Muscle layer of colon (tissue), 2 donors: ENCODE measurements around the gene ZNF581.

Experiments used
- H3K27ac ChIP-seq: one replicate; pipeline ENCODE4 v1.7.0; 2013; ENCODE audit warnings: low read depth, mild to moderate bottlenecking, low read length, moderate library complexity
- H3K27me3 ChIP-seq, 2 donors: one replicate each; pipeline ENCODE4 v1.7.0; 2013; ENCODE audit warnings: low read length in 2 of 2, mild to moderate bottlenecking in 2 of 2; ENCODE audit not compliant: insufficient read depth in 2 of 2, control insufficient read depth in 1 of 2
- H3K36me3 ChIP-seq: one replicate; pipeline ENCODE4 v1.7.0; 2013; ENCODE audit warnings: mild to moderate bottlenecking, low read length; ENCODE audit not compliant: insufficient read depth
- H3K4me1 ChIP-seq: one replicate; pipeline ENCODE4 v1.7.0; 2013; ENCODE audit warnings: mild to moderate bottlenecking, low read length; ENCODE audit not compliant: insufficient read depth
- H3K4me3 ChIP-seq, 2 donors: one replicate each; pipeline ENCODE4 v1.7.0; 2013; ENCODE audit warnings: low read length in 2 of 2, low read depth in 1 of 2, mild to moderate bottlenecking in 1 of 2, moderate library complexity in 1 of 2
- H3K9ac ChIP-seq: one replicate; pipeline ENCODE4 v1.7.0; 2013; ENCODE audit warnings: low read length
- H3K9me3 ChIP-seq: one replicate; pipeline ENCODE4 v1.7.0; 2013; ENCODE audit warnings: mild to moderate bottlenecking, low read length
- donor health status: abdominal sarcoma.
- donor health status: Adenocarcinoma of cecum.

Gene ZNF581

DNA sequence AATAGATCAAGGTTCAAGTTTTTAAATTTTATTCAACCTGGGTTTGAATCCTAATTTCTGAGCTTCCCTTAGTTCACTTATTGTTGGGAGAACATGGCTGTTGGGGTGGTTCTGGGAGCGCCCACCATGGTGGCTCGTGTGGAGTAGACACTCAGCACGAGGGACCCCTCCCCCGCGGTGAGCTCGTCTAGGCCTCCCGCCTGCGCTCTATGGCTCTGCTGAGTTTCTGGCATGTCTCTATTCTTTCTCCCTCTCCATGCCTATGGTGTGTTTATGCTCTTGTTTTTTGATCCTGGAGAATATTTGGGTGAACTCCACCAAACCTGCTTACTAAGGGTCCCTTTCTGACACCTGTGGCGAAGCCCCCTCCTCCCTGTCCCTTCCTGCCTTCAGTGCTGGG lies 30.0 kb downstream of the ZNF581 start:
- Histone ChIP-seq H3K36me3 (peaks cover 39% of the 10 kb centered on the region), H3K4me3 (no peak overlapping the region), H3K4me1 (peaks cover 28% of the 10 kb centered on the region), H3K27me3 (no peaks in the 10 kb centered on the region), H3K9me3 (no peaks in the 10 kb centered on the region), H3K9ac (no peak overlapping the region), H3K27ac (no peak overlapping the region)

DNA sequence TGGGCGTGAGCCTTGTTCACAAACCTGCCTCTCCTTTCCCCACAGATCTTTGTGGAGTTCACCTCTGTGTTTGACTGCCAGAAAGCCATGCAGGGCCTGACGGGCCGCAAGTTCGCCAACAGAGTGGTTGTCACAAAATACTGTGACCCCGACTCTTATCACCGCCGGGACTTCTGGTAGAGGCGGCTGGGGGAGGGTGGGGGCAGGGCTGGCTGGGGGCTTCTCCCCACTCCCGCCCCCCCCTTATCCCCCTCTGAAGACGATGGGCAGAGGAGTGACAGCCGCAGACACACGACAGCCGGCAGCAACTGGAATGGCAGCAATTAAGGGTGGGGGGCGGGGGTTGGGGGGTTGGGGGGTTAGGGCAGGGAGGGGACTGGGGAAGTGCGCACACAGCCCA lies 30.4 kb downstream of the ZNF581 start:
- peaks cover 28% of the 10 kb centered on the region for H3K4me1 ChIP-seq
- no peaks in the 10 kb centered on the region for H3K27me3 ChIP-seq
- H3K9ac ChIP-seq, result no peak overlapping the region
- H3K9me3 ChIP-seq, result no peaks in the 10 kb centered on the region
- no peak overlapping the region for H3K4me3 ChIP-seq
- no peak overlapping the region for H3K27ac ChIP-seq
- peaks cover 39% of the 10 kb centered on the region for H3K36me3 ChIP-seq

DNA sequence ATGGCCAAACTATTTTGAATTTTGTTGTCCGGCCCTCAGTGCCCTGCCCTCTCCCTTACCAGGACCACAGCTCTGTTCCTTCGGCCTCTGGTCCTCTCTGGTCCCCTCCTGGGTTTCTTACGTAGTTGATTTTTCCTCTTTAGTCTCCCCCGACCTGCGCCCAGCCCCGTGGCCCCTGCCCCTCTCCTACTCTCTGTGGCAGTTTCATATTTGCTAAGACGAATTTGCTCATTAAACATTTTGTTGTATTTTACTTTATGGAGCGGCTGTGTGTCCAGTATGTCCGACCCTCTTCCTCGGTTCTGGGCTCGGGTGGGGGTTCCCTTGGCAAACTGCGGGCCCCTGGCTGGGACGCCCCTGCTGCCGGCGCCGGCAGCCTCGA lies 31.0 kb downstream of the ZNF581 start:
- Histone ChIP-seq H3K4me3 (peak overlapping the region; percentile 43 to 49), H3K27ac (peak overlapping the region; percentile 41), H3K36me3 (peaks cover 39% of the 10 kb centered on the region), H3K27me3 (no peaks in the 10 kb centered on the region), H3K9ac (no peak overlapping the region), H3K9me3 (no peaks in the 10 kb centered on the region), H3K4me1 (peaks cover 28% of the 10 kb centered on the region)

DNA sequence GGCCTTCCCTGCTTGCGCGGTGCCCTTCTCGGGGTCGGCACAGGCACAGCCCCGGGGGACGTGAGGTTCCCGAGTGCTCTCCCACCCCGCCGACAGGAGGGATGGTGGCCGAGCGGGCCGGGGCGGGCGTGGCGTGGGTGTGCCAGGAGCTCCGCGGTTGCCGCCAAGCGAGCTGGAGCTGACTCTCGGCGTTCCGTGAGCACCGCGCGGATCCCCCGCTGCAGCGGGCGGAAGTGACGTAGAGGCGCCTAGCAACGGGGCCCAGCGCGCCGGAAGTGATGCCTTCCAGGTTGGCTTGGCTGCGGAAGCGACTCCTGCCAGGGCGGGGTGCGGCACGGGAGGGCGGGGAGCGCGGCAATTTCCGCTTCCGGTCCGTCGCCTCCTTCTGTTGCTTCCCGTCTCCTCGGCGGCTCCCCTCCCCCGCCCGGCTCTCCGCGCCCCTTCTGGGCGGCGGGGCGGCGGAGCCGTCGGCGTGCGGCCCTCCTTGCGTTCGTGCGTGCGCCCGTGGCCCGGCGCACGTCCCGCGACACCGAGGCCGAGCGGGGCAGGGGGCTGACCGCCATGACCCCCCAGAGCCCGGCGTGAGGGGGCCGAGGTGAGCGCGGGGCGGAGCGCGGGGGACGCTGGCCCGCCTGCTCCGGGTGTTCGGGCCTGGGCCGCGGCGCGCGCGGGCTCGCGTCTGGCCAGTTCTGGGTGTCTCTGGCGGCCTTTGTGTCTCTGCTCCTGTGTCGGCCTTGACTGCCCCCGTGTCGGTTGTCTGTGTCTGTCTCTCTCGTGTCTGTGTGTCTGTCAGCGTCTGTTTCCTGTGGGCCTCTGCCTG lies 31.6 kb downstream of the ZNF581 start, which contains the start of gene EPN1:
EPN1 (plus strand) TSS at position 386 of the 820 bp plus-strand sequence. CDS start 3,402 bp downstream, outside the sequence.
- H3K27me3 ChIP-seq, result no peaks in the 10 kb centered on the region
- H3K36me3 ChIP-seq, result peaks cover 36% of the 10 kb centered on the region
- H3K4me3 ChIP-seq, result peak within 1 kb of the TSS; percentile 82 to 98

DNA sequence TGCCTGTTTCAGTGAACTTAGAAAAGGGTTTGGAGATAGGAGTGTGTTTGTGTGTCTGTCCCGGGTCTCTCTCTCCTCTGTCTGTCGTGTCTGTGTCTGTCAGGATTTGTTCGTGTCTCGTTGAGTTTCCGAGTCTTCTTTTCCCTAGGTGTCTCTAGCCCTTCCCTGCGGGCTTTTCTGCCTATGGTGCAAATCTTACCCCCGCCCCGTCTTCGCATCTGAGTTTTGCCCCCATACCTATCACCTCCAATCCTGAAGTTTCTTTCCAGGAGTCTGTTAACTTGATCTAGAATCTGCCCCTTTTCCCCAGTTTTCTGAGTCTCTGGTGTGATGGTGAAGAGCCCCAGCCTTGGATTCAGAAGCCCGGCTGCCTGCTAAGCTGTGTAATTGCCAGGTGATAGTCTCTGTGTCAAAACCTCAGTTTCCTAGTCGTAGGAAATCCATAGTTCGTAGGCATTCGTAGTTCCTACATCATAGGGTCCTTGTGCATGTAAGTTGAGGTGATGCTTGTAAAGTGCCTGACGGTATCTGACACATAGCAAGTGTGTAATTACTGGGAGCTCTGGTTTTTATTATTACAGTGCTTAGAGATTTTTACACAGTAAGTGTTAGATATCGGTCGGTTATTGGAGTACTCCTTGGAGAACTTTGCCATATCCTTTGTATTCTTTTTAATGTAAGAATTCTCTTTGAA lies 32.4 kb downstream of the ZNF581 start:
- H3K4me1 ChIP-seq, result peaks cover 28% of the 10 kb centered on the region

More for the DNA sequence above, 31.6 kb downstream of the ZNF581 start, which contains the start of gene EPN1:
- peak within 1 kb of the TSS; percentile 88 for H3K9ac ChIP-seq
- H3K27ac ChIP-seq, result peak within 1 kb of the TSS; percentile 64
- H3K4me1 ChIP-seq, result peaks cover 28% of the 10 kb centered on the region
- H3K9me3 ChIP-seq, result no peaks in the 10 kb centered on the region

DNA sequence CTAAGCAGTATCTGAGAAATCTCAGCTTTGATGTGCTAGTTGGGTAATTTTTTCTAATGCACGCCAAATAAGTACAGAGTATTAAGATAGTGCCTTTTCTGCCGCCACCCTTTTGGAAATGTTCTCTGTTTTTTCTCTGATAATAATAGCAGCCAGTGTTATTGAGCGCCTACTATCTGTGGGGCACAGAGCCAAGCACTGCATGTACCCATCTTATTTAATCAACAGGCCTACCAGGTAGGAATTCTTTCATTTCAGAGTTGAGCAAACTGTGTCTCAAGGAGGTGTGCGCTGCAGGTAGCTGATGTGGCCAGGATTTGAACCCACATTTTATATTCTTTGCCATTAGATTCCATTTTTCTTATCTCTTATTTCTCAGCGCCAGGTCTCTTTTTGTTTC lies 32.9 kb downstream of the ZNF581 start:
- Histone ChIP-seq H3K9me3 (no peaks in the 10 kb centered on the region), H3K36me3 (peaks cover 37% of the 10 kb centered on the region), H3K9ac (peak overlapping the region; percentile 88), H3K27ac (no peak overlapping the region), H3K4me3 (peak overlapping the region in 1 of 2 donors; percentile 98), H3K4me1 (peaks cover 28% of the 10 kb centered on the region), H3K27me3 (no peaks in the 10 kb centered on the region)

More for the DNA sequence above, 32.4 kb downstream of the ZNF581 start:
- Histone ChIP-seq H3K27ac (peak overlapping the region; percentile 64), H3K36me3 (peaks cover 36% of the 10 kb centered on the region), H3K9ac (peak overlapping the region; percentile 88), H3K9me3 (no peaks in the 10 kb centered on the region), H3K4me3 (peak overlapping the region; percentile 82 to 98), H3K27me3 (no peaks in the 10 kb centered on the region)

DNA sequence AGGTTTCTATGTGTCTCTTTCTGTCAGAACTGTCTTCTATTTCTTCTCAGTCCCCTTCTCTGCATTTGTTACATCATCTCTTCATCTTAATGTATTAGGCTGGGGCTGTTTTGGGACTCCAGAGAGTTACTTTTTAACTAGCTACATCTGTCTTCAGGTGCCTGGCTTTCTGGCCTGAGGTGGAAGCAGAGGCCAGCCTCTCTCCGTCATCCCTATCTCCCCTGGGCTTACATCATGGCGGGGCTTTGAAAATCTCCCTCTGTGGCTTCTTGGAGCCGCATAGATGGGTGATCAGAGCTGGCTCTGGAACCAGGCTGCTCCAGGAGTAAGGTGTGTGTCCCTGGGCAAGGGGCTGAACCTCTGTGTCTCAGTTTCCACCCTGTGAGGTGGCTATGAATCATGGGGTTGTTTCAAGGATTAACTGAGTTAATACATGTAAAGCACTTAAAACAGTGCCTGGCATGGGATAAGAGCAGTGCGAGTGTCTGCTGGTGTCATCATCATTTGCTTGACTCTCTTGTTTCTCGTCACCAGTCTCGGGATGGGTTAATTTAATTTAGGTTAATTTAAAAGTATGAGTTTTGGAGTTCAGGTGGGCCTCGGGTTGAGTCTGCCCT lies 33.5 kb downstream of the ZNF581 start:
- Histone ChIP-seq H3K9ac (peak overlapping the region; percentile 88), H3K4me3 (peak overlapping the region in 1 of 2 donors; percentile 98), H3K27ac (no peak overlapping the region), H3K36me3 (peaks cover 40% of the 10 kb centered on the region), H3K4me1 (peaks cover 28% of the 10 kb centered on the region), H3K27me3 (no peaks in the 10 kb centered on the region), H3K9me3 (no peaks in the 10 kb centered on the region)

DNA sequence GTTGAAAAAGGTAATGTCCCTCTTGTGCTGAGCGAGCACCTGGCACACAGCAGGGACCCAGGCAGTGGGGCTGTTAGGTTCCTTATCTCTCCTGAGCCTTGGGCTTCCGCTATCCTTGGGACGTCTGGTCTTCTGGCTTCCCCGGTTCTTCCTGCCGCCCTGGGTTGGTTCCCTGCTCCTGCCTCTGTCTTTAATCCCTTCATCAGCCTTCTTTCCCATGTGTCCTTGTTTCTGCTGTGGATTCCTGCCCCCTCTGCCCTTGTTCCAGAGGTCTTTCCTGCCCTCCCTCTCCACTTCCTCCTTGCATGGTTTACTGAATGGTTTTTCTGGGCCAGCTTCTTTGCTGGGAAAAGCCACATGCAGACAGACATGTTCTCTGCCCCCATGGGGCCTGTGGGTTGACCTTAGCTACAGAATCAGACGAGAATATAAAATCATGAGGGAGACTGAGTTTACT lies 34.2 kb downstream of the ZNF581 start:
- Histone ChIP-seq H3K9me3 (no peaks in the 10 kb centered on the region), H3K4me3 (no peak overlapping the region), H3K36me3 (peaks cover 35% of the 10 kb centered on the region), H3K4me1 (peaks cover 28% of the 10 kb centered on the region), H3K27me3 (no peaks in the 10 kb centered on the region), H3K27ac (no peak overlapping the region), H3K9ac (no peak overlapping the region)

DNA sequence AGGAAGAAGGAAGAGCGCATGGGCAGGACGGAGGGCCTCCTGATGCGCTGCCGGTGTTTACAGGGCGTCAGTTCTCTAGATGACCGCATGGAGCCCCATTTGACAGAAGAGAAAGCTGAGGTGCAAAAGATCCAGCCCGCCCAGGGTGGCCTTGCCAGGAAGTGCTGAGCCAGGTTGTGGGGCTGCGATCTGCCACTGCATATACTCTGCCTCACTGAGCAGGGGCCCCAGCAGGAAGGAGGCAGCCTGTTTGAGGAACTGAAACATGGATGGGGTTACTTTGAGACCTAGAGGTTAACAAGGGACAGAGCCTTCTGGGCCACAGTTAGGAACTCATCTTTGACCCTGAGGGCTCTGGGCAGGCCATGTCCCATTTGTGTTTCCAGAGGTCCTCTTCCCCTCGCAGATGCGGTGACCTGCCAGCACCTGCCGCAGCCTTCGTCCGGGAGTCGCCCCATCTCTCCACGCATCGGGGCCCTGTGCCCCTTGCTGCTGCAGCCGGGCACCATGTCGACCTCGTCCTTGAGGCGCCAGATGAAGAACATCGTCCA lies 34.7 kb downstream of the ZNF581 start:
- peaks cover 28% of the 10 kb centered on the region for H3K4me1 ChIP-seq
- no peak overlapping the region for H3K9ac ChIP-seq

DNA sequence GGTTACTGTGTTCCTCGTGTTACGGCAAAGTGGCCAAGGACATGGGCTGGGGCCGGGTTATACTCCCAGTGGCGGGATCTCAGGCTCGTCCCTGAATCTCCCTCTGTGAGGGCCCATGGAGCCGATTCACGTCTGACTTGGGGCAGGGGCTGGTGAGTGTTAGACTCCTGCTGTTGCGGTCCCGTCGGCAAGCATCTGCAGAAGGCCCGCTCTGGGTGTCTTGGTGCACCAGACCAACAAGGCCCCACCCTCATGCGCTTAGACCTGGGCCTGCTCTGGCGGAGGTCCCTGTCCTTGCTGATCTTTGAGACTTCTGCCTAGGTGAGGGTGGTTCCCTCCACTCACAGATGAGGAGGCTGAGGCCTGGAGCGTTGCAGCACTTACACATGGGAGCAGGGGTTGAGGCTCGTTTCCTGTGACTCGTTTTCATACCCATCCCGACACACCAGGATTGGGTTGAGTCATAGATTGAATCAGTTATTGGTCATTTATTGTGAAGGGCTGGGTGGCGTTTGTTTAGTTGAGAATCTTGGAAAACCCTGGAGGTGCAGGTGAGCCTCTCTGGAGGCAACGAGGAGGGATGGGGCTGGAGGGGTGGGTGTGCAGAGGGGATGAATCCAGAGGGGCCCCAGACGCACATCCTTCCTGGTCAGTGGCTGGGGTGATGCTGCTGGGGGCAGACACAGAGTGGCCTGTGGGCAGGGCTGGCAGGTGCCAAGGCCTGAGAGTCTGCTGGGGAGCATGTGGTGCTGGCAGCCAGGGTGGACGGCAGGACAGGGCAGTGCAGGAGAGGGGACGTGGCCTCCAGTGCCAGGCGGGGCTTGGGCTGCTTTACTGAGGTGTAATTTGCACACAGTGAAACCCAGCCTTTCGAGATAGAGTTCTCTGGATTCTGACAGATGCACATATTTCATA lies 36.2 kb downstream of the ZNF581 start:
- H3K9me3 ChIP-seq, result no peaks in the 10 kb centered on the region
- H3K9ac ChIP-seq, result no peak overlapping the region
- H3K4me3 ChIP-seq, result no peak overlapping the region
- no peaks in the 10 kb centered on the region for H3K27me3 ChIP-seq
- peaks cover 25% of the 10 kb centered on the region for H3K4me1 ChIP-seq
- no peak overlapping the region for H3K27ac ChIP-seq
- H3K36me3 ChIP-seq, result peaks cover 49% of the 10 kb centered on the region

More for the DNA sequence above, 34.7 kb downstream of the ZNF581 start:
- Histone ChIP-seq H3K36me3 (peaks cover 35% of the 10 kb centered on the region), H3K27ac (no peak overlapping the region), H3K4me3 (no peak overlapping the region), H3K27me3 (no peaks in the 10 kb centered on the region), H3K9me3 (no peaks in the 10 kb centered on the region)
